Mesendoderm (in vitro differentiated cells): ENCODE results near the gene MXD3.

ENCODE experiments used
- DNase-seq: peaks from one replicate; pipeline ENCODE4 v3.0.0; 2013
- H2AK5ac ChIP-seq: 2 replicates; pipeline ENCODE4 v1.6.1; 2013; ENCODE audit warnings: low read length, inconsistent platforms
- H2BK120ac ChIP-seq: 2 replicates; pipeline ENCODE4 v1.6.1; 2013; ENCODE audit warnings: low read depth, mild to moderate bottlenecking, low read length, moderate library complexity, mixed read lengths
- H2BK15ac ChIP-seq: replicated peaks from 2 replicates; pipeline ENCODE4 v1.6.1; 2013; ENCODE audit warnings: low read depth, mild to moderate bottlenecking, moderate library complexity
- H2BK5ac ChIP-seq: 2 replicates; pipeline ENCODE4 v1.6.1; 2013; ENCODE audit warnings: low read length, inconsistent platforms
- H3K18ac ChIP-seq: 2 replicates; pipeline ENCODE4 v1.6.1; 2013; ENCODE audit warnings: mild to moderate bottlenecking, low read length, mixed read lengths
- H3K23ac ChIP-seq: one replicate; pipeline ENCODE4 v1.6.1; 2013; ENCODE audit warnings: low read length
- H3K27ac ChIP-seq: 2 replicates; pipeline ENCODE4 v1.5.1; 2013; ENCODE audit warnings: low read depth, mild to moderate bottlenecking, inconsistent platforms, low read length, moderate library complexity
- H3K27me3 ChIP-seq: 2 replicates; pipeline ENCODE4 v1.6.1; 2013; ENCODE audit warnings: low read length, control low read depth, mild to moderate bottlenecking, inconsistent platforms; ENCODE audit not compliant: insufficient read depth, poor library complexity
- H3K36me3 ChIP-seq: 2 replicates; pipeline ENCODE4 v1.6.1; 2013; ENCODE audit warnings: low read length, inconsistent platforms; ENCODE audit not compliant: control insufficient read depth, insufficient read depth
- H3K4ac ChIP-seq: one replicate; pipeline ENCODE4 v1.6.1; 2013; ENCODE audit warnings: low read depth, mild to moderate bottlenecking, low read length, moderate library complexity
- H3K4me1 ChIP-seq: 2 replicates; pipeline ENCODE4 v1.6.1; 2013; ENCODE audit warnings: low read depth, low read length, inconsistent platforms; ENCODE audit not compliant: control insufficient read depth
- H3K4me2 ChIP-seq: 2 replicates; pipeline ENCODE4 v1.6.1; 2013; ENCODE audit warnings: low read length
- H3K4me3 ChIP-seq: 2 replicates; pipeline ENCODE4 v1.5.1; 2013; ENCODE audit warnings: mild to moderate bottlenecking, low read length
- H3K56ac ChIP-seq: one replicate; pipeline ENCODE4 v1.6.1; 2013; ENCODE audit warnings: low read length
- H3K79me1 ChIP-seq: 2 replicates; pipeline ENCODE4 v1.6.1; 2013; ENCODE audit warnings: low read length, inconsistent platforms
- H3K79me2 ChIP-seq: 2 replicates; pipeline ENCODE4 v1.6.1; 2013; ENCODE audit warnings: mild to moderate bottlenecking, low read length; ENCODE audit not compliant: control insufficient read depth, insufficient read depth
- H3K9ac ChIP-seq: 2 replicates; pipeline ENCODE4 v1.6.1; 2013; ENCODE audit warnings: low read length, inconsistent platforms
- H4K5ac ChIP-seq: one replicate; pipeline ENCODE4 v1.6.1; 2013; ENCODE audit warnings: low read length
- H4K8ac ChIP-seq: one replicate; pipeline ENCODE4 v1.6.1; 2013; ENCODE audit warnings: low read depth, mild to moderate bottlenecking, control low read depth, low read length, moderate library complexity
- WGBS: extraction: QIAGEN DNeasy Blood & Tissue Kit; methylation state at CpG from one replicate; pipeline ENCODE4 v1.1.7; 2013; ENCODE audit warnings: low lambda C conversion rate, missing lambda C conversion rate; ENCODE audit not compliant: insufficient coverage; ENCODE audit errors: extremely low coverage; 5-methylcytosine and 5-hydroxymethylcytosine counted together

Gene MXD3

DNA sequence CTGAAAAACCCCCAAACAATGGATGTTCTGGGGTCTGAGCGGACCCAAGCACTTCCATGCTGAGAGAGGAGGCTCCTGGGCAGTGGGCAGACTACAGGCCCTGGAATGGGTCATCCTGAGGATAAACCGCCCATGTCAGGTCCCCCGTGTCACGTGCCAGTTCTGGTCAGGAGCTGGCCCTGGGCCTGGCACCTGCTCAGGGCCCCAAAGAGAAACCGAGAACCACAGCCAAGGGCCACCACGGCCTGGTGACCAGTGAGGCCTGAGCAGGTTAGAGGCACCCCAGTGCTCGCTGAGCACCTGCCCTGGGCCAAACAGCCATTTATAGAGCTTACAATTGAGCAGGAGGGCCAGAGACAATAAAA lies 24.0 kb upstream of the MXD3 start:
- Histone ChIP-seq H3K79me2 (no peaks in the 10 kb centered on the region), H3K56ac (no peak overlapping the region), H3K4me3 (no peak overlapping the region), H2BK5ac (no peak overlapping the region), H2BK15ac (no peak overlapping the region), H3K27me3 (no peaks in the 10 kb centered on the region), H3K4me1 (no peaks in the 10 kb centered on the region), H3K4me2 (no peak overlapping the region), H3K18ac (no peak overlapping the region), H3K23ac (no peak overlapping the region), H3K9ac (no peak overlapping the region), H4K8ac (no peak overlapping the region), H3K4ac (no peak overlapping the region), H2BK120ac (no peak overlapping the region), H3K36me3 (peaks cover 5% of the 10 kb centered on the region), H4K5ac (no peak overlapping the region), H3K79me1 (peaks cover 5% of the 10 kb centered on the region), H2AK5ac (no peak overlapping the region), H3K27ac (no peak overlapping the region)
- no peak for DNase-seq
- no CpG with 5 or more reads among the region's 7 CpGs for WGBS

GRCh38 chr5:177334781-177335700 lies 23.3 kb upstream of the MXD3 start:
- H3K4me3 ChIP-seq, result no peak overlapping the region
- no peak overlapping the region for H3K56ac ChIP-seq
- H3K4me2 ChIP-seq, result no peak overlapping the region
- no peak overlapping the region for H3K18ac ChIP-seq
- no peak overlapping the region for H2BK15ac ChIP-seq
- peaks cover 5% of the 10 kb centered on the region for H3K79me1 ChIP-seq
- H4K8ac ChIP-seq, result no peak overlapping the region
- H3K36me3 ChIP-seq, result peaks cover 5% of the 10 kb centered on the region
- no peak overlapping the region for H3K4ac ChIP-seq
- no peak overlapping the region for H2BK120ac ChIP-seq
- no CpG with 5 or more reads among the region's 21 CpGs for WGBS
- no peak overlapping the region for H3K27ac ChIP-seq
- H2AK5ac ChIP-seq, result no peak overlapping the region
- no peak overlapping the region for H3K9ac ChIP-seq
- H4K5ac ChIP-seq, result no peak overlapping the region
- no peak overlapping the region for H2BK5ac ChIP-seq
- H3K23ac ChIP-seq, result no peak overlapping the region
- H3K27me3 ChIP-seq, result no peaks in the 10 kb centered on the region
- H3K79me2 ChIP-seq, result no peaks in the 10 kb centered on the region
- no peaks in the 10 kb centered on the region for H3K4me1 ChIP-seq
- DNase-seq, result no peak

GRCh38 chr5:177334155-177334551 lies 22.5 kb upstream of the MXD3 start:
- Histone ChIP-seq H3K36me3 (peaks cover 5% of the 10 kb centered on the region), H2BK120ac (no peak overlapping the region), H3K23ac (no peak overlapping the region), H3K9ac (no peak overlapping the region), H3K4me2 (no peak overlapping the region), H2BK15ac (no peak overlapping the region), H4K8ac (no peak overlapping the region), H3K79me1 (peaks cover 4% of the 10 kb centered on the region), H3K27ac (no peak overlapping the region), H3K4ac (no peak overlapping the region), H3K79me2 (no peaks in the 10 kb centered on the region), H3K18ac (no peak overlapping the region), H2AK5ac (no peak overlapping the region), H4K5ac (no peak overlapping the region), H3K27me3 (no peaks in the 10 kb centered on the region), H3K56ac (no peak overlapping the region), H2BK5ac (no peak overlapping the region), H3K4me3 (no peak overlapping the region), H3K4me1 (no peaks in the 10 kb centered on the region)
- WGBS, result no CpG with 5 or more reads among the region's 15 CpGs
- no peak for DNase-seq

- Histone ChIP-seq H2BK15ac (no peak overlapping the region), H3K79me2 (no peaks in the 10 kb centered on the region), H3K27ac (no peak overlapping the region), H3K36me3 (peaks cover 5% of the 10 kb centered on the region), H3K4ac (no peak overlapping the region), H3K79me1 (peaks cover 2% of the 10 kb centered on the region), H3K56ac (no peak overlapping the region), H3K18ac (no peak overlapping the region), H3K4me1 (no peaks in the 10 kb centered on the region), H3K27me3 (no peaks in the 10 kb centered on the region), H3K23ac (no peak overlapping the region), H2BK5ac (no peak overlapping the region), H3K4me3 (no peak overlapping the region), H4K8ac (no peak overlapping the region), H3K4me2 (no peak overlapping the region), H4K5ac (no peak overlapping the region), H2BK120ac (no peak overlapping the region), H2AK5ac (no peak overlapping the region), H3K9ac (no peak overlapping the region)
- WGBS, result no CpG with 5 or more reads among the region's 16 CpGs
- DNase-seq, result no peak
Measured at GRCh38 chr5:177333420-177334154, 21.9 kb upstream of the MXD3 start.

GRCh38 chr5:177332896-177333260 lies 21.2 kb upstream of the MXD3 start:
- Histone ChIP-seq H2BK15ac (no peak overlapping the region), H3K36me3 (peaks cover 5% of the 10 kb centered on the region), H3K27me3 (no peaks in the 10 kb centered on the region), H3K56ac (no peak overlapping the region), H3K4me1 (no peaks in the 10 kb centered on the region), H4K8ac (no peak overlapping the region), H2BK120ac (no peak overlapping the region), H3K4ac (no peak overlapping the region), H3K4me3 (no peak overlapping the region), H3K18ac (no peak overlapping the region), H3K79me2 (no peaks in the 10 kb centered on the region), H2BK5ac (no peak overlapping the region), H3K4me2 (no peak overlapping the region), H3K9ac (no peak overlapping the region), H2AK5ac (no peak overlapping the region), H4K5ac (no peak overlapping the region), H3K27ac (no peak overlapping the region), H3K79me1 (no peaks in the 10 kb centered on the region), H3K23ac (no peak overlapping the region)
- WGBS, result no CpG with 5 or more reads among the region's 13 CpGs
- no peak for DNase-seq
